CD4-positive, alpha-beta T cell treated with Interleukin-2 at 100 ng/mL for 4 hours (primary cell): ENCODE data around the gene AMFR.

Experiments used
- DNase-seq: peaks from one replicate; pipeline ENCODE4 v3.0.0-alpha.2; 2020; ENCODE audit warnings: low spot score

Gene AMFR

GRCh38 chr16:56425439-56425832 is at the start of gene AMFR:
AMFR (minus strand) TSS chr16:56425545; CDS start chr16:56425327, 218 bp downstream.
- peak; percentile 66 for DNase-seq

- DNase-seq: no peak
Observed at GRCh38 chr16:56470666-56471065, 45.3 kb upstream of the AMFR start.

DNA sequence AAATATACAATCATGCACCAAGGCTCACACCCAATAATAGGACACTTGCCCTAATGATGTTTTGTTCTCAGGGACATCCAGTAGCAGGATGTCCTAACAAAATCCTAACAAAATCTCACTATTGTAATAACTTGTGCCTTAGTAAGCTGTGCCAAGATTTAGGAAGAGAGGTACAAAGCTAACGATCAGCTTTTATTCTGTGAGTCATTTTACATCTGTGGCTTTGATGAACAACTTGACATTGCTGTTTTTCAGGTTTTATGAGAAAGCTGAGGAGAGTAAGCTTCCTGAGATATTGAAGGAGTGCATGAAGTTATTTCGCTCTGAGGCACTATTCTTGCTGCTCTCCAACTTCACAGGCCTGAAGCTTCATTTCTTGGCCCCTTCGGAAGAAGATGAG is 44.9 kb upstream of the AMFR start:
- DNase-seq: no peak

DNA sequence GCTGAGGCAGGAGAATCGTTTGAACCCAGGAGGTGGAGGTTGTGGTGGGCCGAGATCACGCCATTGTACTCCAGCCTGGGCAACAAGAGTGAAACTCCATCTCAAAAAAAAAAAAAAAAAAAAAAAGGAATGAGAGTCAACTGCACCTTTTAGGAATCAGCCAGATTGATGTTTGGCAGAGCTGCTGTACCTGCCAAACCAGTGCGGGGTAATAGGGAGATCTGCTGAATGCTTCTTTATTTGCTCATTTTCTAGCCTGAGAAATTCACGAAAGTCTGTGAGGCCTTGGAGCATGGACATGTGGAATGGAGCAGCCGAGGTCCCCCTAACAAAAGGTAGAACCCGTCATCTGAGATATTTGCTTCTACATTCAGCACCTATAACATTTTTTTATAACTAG is 44.4 kb upstream of the AMFR start:
- no peak for DNase-seq

- no peak for DNase-seq
Observed at GRCh38 chr16:56468800-56469199, 43.5 kb upstream of the AMFR start.

DNA sequence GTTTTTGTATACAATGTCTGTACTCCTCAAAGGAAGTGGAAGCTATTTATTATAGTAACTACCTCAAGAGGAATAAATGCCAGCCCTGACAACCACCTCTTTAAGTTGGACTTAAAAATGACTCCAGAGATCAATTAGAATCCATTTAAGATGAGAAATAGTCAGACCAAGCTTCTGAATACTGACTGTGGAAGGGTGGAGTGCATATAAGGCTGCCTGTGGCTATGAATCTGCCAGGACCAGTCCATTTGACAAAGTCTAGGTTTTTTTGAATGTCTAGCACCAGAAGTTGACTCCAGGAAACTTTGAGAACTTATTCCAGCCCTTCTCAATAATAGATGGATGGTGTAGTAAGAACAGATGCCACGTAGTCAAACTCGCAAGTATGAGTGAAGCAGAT is 41.0 kb upstream of the AMFR start:
- no peak for DNase-seq

DNA sequence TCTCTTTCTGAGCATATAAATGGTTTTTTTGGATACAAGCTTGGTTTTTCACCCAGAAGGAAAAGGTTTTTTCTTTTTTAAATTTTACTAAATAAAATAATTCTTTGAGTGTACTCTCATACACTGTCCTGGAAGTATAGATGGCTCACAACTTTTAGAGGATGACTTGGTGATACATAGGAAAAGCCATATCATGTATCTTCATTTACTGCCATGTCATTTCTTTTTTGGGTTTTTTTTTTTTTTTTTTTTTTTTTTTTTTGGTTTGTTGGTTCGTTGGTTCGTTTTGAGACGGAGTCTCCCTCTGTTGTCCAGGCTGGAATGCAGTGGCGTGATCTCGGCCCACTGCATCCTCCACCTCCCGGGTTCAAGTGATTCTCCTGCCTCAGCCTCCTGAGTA is 37.8 kb upstream of the AMFR start:
- no peak for DNase-seq

DNA sequence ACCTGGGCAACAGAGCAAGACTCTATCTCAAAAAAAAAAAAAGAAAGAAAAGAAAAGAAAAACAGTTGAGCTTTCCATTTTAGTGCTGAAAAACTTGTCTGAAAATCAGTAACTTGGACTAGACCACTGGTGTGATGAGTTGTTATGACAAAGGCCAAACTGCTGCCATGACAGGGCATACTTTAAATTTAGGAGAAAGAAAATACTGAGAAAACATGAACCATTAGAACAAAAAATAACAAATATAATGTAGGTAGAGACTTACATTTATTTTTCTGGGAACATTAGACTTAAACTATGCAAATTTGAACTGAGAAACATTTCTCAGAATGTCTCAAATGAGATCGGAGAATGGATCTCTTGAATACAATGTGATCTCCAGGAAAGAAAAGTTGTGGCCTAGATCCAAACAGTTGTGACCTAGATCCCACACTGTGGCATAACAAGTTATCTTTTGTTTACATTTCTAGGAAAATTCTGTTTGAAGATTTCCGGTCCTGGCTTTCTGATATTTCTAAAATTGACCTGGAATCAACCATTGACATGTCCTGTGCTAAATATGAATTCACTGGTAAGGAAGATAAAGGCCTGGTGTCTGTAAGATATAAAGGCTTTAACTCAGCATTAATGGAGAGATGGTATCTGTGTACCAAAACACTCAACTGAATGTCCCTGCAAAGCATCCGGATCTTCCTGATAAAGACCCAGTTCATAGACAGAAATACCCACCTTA is 36.9 kb upstream of the AMFR start:
- no peak for DNase-seq

DNA sequence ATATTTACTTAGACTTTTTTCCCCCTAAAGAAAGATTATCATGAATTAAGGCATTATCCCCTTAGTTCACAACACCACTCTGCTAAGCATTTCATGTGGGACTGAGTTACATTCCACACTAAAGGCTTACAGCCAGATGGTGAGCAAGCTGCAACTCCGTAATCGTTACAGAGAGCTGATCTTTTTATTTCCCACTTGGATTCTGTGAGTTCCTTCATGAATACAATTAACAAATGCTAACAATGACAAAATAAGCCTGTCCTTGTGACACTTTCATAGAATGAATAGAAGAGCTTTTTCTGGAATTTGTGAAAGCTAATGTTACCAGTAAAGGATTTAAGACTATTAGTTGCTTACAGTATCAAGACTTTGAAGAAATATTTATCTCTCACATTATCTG is 34.8 kb upstream of the AMFR start:
- no peak for DNase-seq

GRCh38 chr16:56457927-56458470 is 32.7 kb upstream of the AMFR start:
- DNase-seq: no peak

DNA sequence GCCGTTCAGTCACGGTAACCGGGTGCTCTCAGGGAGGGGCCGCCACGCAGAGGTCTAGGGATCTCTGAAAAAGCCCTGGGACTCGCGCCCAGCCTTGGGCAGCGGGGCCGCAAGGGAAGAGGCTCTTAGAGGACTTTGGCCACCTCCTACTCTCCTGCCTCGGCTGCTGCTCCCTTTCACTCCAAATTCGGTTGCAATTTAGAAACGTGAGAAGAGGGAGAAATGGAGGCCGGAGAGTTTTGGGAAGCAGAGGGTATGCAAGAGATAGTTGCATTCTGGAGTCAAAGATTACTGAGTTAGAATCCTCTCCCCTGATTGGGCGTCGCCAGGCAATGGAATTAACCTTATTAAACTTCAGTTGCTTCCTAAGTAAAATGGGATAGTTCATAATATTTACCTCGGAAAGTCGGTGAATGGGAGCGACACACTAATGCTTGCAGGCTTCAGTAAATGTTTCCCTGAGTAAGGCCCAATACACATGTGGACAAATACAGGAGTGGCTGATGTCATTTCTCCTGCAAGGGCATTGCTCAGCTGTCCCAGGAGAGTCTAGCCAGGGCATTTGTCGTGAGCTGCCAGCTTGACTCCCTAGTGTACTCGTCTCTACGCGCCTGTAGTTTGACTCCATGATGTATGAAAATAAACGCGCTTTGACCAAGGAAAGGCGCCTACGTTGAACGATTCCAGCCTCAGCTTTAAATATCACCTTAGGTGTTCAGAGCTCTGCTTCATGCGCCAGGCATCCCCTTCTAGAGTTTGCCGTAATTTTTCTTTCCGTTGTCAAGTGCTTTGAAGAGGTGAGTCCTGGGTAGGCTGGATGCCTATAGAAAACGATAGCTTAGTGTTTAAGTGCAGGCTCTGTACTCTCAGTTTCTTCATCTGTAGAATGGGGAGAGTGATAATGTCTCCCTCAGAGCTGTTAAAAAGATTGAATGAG is 26.7 kb upstream of the AMFR start:
- DNase-seq: peak; percentile 3

GRCh38 chr16:56450986-56451752 is 25.8 kb upstream of the AMFR start, which contains the start of the genes NUDT21 and OGFOD1:
NUDT21 (minus strand) TSS chr16:56451332; CDS start chr16:56451202, 130 bp downstream.
OGFOD1 (plus strand) TSS chr16:56451554; CDS start chr16:56451613, 59 bp downstream.
- DNase-seq: peak; percentile 97

DNA sequence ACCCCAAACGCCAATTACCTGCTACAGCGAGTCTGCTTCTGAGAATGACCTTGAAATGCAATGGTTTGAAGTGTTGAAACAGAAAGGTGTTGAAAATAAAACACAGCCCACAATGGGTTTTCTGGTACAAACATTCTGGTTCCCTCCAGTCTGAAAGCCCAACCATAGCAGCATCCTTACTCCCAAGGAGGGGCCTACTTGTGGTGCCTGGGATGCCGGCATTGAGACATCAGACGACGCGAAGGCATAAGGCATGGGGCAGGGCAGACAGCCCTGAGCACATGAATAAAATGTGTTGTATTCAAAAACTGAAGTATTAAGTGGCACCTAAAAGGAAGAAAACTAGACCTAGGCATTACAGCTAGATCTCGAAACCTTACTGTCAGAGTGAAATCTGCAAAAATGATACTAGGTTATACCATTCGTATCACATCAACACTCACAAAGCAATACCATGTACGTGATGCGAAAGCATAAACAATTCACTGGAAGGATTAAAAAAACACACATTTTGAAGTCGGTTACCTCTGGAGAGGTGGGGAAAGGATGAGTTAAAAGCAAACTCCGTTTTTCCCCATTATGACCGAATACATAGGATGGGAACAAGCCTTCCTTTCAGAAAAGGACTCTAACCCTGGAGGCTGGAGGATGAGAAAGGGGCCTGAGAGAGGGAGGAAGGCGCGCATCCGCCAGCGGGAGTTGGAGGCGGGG is 25.1 kb upstream of the AMFR start:
- DNase-seq: no peak

GRCh38 chr16:56448005-56448404 is 22.7 kb upstream of the AMFR start:
- DNase-seq: no peak

DNA sequence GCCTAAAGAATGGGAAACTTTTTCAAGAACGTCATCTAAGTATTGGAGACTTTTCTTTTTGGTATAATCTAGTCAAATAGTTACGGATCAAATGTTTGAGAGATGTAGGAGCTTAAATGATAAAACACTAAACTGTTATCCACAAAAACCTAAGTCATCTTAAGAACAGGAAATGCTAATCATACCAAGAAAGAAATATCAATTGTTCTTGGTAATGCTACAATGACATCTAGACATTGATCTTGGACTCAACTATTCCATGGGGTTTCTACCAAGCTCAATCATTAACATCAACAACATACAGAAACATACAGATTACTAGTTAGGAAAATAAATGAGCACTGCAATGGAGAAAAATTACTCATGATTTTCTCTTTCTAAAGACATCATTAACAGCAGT is 21.9 kb upstream of the AMFR start:
- DNase-seq: no peak

DNA sequence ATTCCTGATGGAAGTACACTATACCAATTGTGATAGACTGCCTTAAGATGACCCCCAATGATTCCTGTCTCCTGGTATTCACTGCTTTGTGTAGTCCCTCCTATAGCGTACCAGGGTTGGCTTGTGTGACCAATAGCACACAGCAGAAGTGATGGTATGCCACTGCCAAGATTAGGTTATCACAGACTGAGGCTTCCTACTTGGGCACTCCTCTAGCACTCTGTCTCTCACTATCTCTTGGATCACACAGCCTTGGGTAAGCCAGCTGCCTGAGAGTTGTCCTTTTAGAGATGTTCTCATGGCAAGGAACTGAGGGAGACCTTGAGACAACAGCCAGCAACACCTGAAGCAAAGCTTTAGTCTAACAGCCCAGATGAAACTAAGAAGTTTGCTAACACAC is 12.7 kb upstream of the AMFR start:
- no peak for DNase-seq

- no peak for DNase-seq
Observed at GRCh38 chr16:56436258-56436657, 10.9 kb upstream of the AMFR start.

DNA sequence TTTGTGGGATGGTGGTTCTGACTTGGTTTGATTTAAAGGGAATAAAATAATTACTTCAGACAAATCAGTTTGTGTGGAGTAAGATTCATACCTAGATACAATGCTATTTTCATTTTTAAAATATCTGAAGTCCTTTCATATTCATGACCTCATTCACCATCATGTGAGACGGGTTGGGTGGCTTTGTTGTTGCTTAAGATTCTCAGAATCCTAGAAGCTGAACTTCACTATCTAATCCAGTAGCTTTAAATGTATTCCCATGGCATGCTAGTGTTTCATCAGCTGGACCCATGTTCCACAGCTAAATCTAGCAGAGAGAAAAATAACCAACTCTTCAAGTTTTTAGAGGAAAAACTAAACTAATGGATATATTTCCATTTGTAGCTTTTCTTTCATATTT is 2.7 kb upstream of the AMFR start:
- DNase-seq: no peak

GRCh38 chr16:56426585-56426984 is 1.2 kb upstream of the AMFR start:
- DNase-seq: no peak

DNA sequence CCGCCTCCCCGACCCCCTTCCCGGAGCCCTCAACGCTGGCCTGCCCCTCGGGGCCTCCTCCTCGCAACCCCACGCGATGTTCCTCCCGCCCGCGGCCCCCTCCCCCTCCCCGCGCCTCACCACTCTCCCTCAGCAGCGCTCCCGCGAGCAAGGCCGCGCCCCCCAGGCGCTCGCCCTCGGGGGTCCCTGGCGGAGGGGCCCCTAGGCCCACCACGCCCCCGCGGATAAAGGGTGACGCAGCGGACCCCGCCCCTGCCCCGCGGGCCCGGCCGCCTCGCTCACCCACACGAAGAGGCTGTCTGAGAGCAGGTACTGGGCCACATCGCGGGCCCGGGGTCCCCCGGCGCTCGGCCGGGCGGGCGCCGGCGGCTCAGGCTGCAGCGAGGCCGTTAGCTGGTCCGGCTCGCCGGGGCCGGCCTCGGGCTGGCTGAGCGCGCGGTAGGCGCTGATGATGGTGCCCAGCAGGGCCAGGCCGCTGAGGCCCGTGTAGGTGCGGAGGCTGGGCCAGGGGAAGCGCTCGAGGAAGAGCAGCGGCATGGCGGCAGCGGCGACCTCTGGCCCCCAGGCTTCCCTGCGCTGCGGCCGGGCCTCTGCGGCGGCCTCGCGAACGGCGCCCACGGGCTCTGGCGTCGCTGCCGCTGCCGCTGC is 430 bp downstream of the AMFR start:
- peak; percentile 26 for DNase-seq

GRCh38 chr16:56424404-56424764 is 961 bp downstream of the AMFR start:
- no peak for DNase-seq
